ENCODE measurements around the gene KATNAL1. TPM values are rescaled to one million over a fixed set of nuclear protein-coding genes. Genes with fewer than 3 reads are reported as not detected.
"Not testable (repeated sequence)": the region's sequence is repeated elsewhere in the genome, so short reads cannot be mapped to it uniquely, and the experiment has no call there.

The KATNAL1 gene
- polyA plus RNA-seq, 1 donor = 13.2 TPM

GRCh38 chr13:30211745-30212144, 95.6 kb downstream of the KATNAL1 start:
- no peak for DNase-seq (ENCODE audit: low read depth)

GRCh38 chr13:30204564-30204963, 102.8 kb downstream of the KATNAL1 start:
- no peak for DNase-seq (ENCODE audit: low read depth)

- no peak for DNase-seq (ENCODE audit: low read depth)
Measured at GRCh38 chr13:30196025-30196424, 111.3 kb downstream of the KATNAL1 start.

DNA sequence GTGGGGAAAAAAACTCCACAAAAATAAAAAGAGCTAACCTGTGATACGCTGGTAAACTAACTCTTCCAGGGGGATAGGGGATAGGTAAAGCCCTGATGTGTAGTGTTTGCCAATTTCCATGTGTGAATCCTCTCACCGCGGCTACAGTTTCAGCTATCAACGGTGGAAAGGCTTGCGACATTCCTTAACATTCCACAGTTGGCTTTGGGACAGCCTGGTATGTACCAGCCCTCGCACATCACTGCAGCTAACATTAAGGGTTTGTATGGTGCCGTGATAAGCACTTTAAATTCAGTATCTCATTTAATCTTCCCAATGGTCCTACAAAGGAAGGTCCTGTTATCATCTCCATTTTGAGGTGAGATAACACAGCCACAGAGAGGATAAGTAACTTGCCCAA, 112.4 kb downstream of the KATNAL1 start:
- DNase-seq (ENCODE audit: low read depth) = no peak

- no peak for DNase-seq (ENCODE audit: low read depth)
Measured at GRCh38 chr13:30193279-30194234, 113.8 kb downstream of the KATNAL1 start.

- no peak for DNase-seq (ENCODE audit: low read depth)
Measured at GRCh38 chr13:30192320-30193093, 114.8 kb downstream of the KATNAL1 start.

GRCh38 chr13:30191491-30192100, 115.8 kb downstream of the KATNAL1 start:
- no peak for DNase-seq (ENCODE audit: low read depth)

GRCh38 chr13:30186634-30187415, 120.5 kb downstream of the KATNAL1 start:
- DNase-seq (ENCODE audit: low read depth) = no peak

- DNase-seq (ENCODE audit: low read depth) = no peak
Measured at GRCh38 chr13:30181888-30182651, 125.3 kb downstream of the KATNAL1 start.

DNA sequence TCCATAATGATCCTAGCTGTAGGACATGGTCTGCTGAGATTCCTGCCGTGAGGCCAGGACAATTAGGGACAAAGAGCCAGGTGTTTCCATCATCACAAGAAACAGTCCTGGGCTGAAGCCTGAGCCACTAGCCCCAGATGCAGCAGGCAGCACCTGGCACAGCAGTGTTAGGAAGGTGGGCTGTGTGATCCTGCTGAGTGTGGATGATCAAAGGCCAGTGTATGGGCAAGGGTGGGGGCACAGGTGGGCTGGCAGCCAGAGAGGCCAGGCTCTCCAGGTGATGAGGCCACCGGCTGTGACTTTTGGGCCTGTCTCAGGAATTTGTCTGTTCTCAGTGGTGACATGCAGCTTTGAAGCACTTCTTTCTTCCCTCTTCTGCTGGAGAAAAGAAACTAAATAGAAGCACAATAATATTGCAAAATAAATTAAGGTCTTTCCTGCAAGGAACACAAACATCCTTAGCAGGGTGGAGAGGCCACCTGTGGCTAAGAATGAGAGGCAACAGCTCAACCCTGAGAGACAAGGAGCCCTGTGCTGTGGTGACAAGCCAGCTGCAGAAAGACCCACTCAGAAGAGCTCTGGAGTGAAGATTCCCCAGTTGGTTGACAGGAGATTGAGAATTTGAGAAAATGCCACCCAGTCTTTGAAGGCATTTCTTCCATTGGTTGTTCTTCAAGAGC, 127.6 kb downstream of the KATNAL1 start:
- no peak for DNase-seq (ENCODE audit: low read depth)

DNA sequence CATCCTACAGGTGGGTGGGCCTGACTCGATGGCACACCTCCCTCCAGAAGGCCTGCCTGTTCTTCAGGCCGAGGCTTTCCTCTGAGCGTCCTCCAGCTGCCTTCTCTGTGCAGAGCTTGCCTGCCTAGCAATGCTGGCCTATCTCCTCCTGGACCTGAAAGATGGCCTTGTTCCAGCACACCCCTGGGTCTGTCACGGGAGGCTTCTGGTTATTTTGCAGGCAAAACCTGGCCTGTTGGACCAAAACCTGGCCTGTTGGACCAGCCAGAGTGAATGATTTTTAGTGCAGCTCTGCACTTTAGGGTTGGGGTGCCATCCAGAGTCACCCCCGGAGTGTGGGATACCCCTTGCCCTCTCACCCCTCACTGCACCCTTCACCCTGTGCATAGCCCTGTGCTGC, 128.4 kb downstream of the KATNAL1 start:
- DNase-seq (ENCODE audit: low read depth) = no peak

DNA sequence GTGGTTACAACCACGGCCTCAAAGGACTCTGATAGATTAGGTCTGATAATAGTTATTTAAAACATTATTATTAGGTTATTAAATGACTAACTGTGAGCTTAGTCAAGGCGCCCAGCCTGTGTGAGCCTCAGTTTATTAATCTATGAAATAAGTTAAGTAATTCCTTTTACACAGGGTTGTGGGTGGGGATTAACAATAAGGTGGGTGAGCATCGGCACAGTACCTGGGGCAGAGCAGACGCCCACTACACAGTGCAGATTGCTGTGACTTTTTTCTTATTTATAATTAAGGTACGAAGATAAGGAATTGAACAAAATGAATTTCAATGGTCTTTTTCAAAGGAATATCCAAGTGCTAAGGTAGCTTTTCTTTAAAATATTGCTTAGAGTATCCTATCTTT, 132.2 kb downstream of the KATNAL1 start:
- no peak for DNase-seq (ENCODE audit: low read depth)

GRCh38 chr13:30174250-30174649, 133.1 kb downstream of the KATNAL1 start:
- DNase-seq (ENCODE audit: low read depth) = not testable (repeated sequence)

DNA sequence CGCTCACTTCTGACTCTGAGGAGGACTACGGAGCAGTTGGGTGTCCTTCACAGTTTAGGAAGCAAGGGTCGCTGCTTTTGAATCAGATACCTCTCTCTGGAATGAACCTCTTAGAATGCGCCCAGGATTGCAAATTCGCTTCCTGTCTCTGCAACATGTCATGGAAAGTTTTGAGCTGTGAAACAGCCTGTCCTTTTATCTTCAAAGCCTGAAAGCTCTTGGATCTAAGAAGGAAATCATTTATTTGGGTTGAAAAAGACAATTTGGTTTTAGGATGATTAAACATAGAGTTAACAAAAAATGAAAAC, 134.1 kb downstream of the KATNAL1 start:
- no peak for DNase-seq (ENCODE audit: low read depth)

DNA sequence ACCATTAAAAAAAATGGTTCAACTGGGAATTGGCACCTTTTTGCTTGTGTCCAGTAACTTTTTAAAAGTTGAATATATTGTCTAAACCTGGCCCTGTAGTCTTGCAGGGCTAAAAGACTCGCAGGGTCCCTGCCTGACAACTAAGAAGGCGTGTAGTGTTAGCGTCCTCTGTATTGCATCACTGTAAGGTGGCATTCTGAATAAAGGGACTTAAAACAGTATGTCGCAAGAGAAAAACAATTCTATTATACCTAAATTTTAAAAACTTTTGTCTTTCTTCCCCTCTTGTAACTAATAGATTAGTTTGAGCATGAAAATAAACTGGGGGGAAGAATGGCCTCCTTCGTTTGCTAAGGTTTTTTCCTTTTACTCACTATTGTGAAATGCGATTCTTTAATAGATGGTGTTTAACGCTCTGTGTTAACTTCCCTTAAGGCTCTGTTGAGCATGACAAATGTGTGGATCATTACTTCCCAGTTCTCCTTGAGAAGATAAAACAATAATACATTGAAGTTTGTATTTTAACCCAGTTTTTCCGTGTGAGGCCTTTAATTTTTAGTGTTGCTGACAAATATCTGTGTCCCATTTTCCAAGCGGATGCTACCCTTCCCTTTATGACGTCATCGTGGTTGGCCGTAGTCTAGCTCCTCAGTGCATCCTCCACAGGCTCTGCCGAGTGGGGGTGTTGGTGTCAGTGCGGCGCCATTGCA, 134.6 kb downstream of the KATNAL1 start:
- no peak for DNase-seq (ENCODE audit: low read depth)

GRCh38 chr13:30170569-30170968, 136.8 kb downstream of the KATNAL1 start:
- DNase-seq (ENCODE audit: low read depth) = no peak

GRCh38 chr13:30169442-30169841, 137.9 kb downstream of the KATNAL1 start:
- DNase-seq (ENCODE audit: low read depth) = no peak

GRCh38 chr13:30165796-30166195, 141.6 kb downstream of the KATNAL1 start:
- no peak for DNase-seq (ENCODE audit: low read depth)

DNA sequence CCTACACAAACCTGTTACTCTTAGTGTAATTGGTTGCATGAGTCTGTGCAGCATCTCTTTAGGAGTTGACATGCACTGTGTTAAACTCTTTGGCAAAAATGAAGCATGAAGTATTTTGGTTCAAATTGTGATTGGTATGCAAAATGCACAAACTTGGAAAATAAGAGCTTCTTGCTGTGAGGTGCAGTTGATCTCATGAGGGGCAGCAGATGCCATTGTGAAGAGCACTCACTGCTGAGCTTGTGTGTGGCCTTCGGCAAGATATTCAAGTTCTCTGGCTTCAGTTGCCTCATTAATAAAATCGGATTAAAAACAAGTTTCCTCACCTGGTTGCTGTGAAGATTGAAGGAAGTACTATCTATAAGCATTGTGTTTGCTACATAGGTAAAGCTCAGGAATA, 142.3 kb downstream of the KATNAL1 start:
- DNase-seq (ENCODE audit: low read depth) = no peak

- no peak for DNase-seq (ENCODE audit: low read depth)
Measured at GRCh38 chr13:30164146-30164545, 143.2 kb downstream of the KATNAL1 start.
